HG02588 (cell line): ENCODE data around the gene FTO.

Experiments used
- ATAC-seq: cut with Tn5 transposase; IDR thresholded peaks from one replicate; pipeline ENCODE4 v1.9.1; 2021; ENCODE audit warnings: mild to moderate bottlenecking, moderate library complexity; ENCODE audit not compliant: unreplicated experiment

FTO gene

GRCh38 chr16:54040975-54041374 lies 337.0 kb downstream of the FTO start:
- ATAC-seq, result no peak

- no peak for ATAC-seq
These were observed 344.9 kb downstream of the FTO start for GRCh38 chr16:54048586-54049495.

DNA sequence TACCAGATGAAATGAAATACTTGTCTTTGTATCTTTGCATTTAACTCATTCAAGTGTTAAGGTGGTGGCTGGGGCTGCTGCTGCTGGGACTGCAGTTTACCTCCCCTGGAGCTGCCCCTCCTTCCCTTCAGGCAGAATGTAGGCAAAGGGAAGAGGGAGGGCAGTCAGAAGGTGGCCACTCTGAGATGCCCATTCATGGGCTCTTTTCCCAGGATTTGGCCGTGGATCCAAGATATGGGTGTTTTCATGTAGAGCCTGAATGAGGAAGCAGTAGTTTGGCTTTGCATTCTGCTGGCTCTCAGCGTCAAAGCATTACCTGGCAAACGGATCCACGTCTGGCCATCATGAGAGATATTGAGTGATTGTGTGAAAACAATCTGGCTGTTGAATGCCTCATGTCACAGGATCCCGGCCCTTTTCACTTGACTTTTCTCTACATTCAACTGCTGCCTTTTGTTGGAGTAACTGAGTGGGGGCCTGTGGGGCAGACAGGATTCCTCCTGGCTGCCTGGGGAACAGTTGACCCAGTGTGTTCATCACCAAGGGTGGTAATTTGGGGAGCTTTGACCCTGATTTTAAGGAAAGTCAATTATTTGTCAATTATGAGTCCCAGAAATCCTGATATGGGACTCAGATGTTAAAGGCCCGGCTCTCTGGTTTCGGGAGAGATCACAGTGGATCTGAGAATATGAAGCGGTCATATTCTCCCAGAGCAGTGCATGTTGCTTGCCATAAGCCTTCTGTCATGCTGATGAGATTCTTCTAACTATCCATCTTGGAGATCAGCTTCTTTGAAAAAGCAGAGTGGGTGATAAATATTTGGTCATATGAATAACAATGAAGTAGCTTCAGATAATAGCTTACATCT lies 345.9 kb downstream of the FTO start:
- ATAC-seq, result no peak

DNA sequence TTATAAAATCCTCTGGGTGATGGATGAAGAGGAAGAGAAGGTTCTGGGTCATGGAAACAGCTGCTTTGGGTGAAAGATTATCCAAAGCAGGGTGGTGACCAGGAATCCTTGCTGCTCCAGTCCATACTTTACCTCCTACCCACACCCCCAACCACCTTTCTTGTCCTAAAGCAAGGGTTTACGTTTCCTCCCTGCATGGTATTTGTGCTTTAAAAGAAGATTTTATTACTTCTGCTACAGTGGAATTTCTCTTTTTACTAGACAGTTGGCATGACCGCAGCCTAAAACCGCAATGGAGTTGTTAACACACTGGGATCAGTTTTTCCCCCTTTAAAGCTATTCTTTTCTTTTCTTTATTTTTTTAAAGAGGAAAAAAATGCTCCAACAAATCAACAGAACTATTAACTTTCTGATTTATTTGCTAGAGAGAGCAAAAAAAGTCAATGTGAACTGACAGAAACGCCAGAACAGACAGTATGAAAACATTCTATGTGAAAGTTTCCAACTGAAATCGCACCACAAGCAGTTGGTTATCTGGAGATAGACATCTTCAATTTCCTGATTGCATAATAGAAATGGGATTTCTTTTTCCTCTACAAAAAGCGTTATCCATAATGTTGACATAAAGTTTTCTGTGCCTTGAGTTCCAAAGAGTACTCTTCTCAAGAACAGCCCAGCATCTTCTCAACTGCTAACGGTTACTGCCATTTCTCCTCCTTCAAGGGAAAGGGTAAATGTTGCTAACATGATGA lies 346.7 kb downstream of the FTO start:
- ATAC-seq, result no peak

GRCh38 chr16:54051821-54052220 lies 347.9 kb downstream of the FTO start:
- ATAC-seq, result no peak

GRCh38 chr16:54052271-54052670 lies 348.3 kb downstream of the FTO start:
- ATAC-seq, result no peak

DNA sequence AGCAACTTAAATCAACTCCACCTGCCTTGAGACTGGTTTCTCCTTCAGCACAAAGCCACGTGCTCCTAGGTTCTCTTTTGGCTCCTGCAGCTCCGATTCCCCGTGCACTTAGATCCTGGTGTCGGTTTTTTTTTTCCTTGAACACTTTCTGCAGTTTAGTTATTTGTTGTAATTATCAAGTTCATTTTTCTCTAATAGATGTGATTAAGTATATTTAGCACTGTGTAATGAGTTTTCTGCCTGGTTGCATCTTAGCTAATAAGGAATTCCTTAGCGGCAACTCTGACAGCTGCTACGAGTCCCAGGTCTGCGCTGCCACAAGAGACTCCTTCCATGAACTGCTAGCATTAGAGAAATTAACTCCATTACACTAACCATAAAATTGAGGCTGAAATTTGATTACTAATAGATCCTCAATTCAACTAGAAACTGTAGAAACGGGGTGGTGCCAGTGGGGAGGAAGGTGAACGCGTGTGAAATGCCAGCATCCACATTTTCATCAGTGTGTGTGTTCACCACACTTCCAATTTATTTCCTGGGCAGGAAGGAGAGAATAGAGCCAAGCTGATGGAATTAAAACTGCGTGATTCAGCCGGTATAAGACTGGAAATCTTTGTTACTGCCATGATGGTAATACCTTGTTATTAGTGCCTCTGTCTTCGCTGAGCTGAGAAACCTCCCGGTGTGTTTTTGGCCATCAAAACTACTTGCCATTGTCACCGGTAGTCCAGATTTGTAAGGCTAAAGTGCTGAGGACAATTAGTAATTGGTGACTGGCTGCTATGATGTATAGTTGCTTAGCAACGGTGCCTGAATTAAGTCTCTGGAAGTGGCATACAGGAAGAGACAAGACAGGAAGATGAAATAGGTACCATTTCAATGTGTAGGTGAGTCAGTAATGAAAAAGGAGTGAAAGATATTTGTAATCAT lies 350.2 kb downstream of the FTO start:
- ATAC-seq, result no peak

- ATAC-seq, result no peak
These were observed 351.2 kb downstream of the FTO start for GRCh38 chr16:54055191-54055590.

DNA sequence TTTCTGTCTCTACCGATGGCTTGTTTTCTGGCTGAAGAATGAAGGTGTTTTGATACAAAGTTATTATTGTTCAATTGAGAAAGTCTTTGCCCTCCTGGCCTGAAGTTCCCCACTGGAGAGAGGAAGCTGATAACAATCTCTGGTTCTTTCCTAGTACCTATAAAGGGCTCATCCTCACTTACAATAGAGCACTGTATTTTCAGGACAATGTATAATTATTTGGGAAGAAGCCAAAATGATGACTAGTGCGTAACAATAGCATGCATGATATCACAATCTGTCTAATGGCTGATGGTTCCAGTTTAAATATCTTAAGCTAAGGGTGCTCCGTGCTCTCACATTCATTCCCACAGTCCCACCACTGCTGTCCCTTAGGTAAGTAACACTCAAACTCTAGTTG lies 351.9 kb downstream of the FTO start:
- no peak for ATAC-seq

GRCh38 chr16:54056921-54057320 lies 353.0 kb downstream of the FTO start:
- ATAC-seq, result no peak

- no peak for ATAC-seq
These were observed 355.4 kb downstream of the FTO start for GRCh38 chr16:54059319-54059718.

GRCh38 chr16:54060599-54061421 lies 356.9 kb downstream of the FTO start:
- no peak for ATAC-seq

GRCh38 chr16:54061454-54061853 lies 357.5 kb downstream of the FTO start:
- no peak for ATAC-seq

- ATAC-seq, result no peak
These were observed 358.7 kb downstream of the FTO start for GRCh38 chr16:54062361-54063278.

DNA sequence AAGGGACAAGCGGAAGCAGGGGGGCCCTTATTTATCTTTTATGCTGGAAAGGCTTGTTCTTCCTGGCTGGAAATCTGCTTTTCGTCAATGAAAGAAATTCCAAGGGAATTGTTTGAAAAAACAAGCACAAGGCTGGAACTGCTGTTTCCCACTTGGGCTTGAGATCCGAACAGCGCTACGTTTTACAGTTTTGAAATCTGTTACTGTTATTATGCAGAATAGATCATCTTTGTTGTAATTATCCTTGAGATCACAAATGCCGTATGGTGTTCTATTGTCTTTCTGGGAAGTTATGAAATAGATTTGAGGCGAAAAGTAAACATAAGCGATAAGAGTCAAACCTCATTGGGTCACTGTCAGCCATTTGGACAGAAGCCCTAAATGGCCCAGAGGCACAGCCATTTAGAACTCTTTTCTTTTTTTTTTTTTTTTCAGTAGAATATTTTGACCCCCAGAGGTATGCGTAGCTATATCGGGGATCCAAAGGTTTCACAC lies 359.4 kb downstream of the FTO start:
- ATAC-seq, result no peak

GRCh38 chr16:54066451-54067105 lies 362.6 kb downstream of the FTO start:
- ATAC-seq, result no peak

DNA sequence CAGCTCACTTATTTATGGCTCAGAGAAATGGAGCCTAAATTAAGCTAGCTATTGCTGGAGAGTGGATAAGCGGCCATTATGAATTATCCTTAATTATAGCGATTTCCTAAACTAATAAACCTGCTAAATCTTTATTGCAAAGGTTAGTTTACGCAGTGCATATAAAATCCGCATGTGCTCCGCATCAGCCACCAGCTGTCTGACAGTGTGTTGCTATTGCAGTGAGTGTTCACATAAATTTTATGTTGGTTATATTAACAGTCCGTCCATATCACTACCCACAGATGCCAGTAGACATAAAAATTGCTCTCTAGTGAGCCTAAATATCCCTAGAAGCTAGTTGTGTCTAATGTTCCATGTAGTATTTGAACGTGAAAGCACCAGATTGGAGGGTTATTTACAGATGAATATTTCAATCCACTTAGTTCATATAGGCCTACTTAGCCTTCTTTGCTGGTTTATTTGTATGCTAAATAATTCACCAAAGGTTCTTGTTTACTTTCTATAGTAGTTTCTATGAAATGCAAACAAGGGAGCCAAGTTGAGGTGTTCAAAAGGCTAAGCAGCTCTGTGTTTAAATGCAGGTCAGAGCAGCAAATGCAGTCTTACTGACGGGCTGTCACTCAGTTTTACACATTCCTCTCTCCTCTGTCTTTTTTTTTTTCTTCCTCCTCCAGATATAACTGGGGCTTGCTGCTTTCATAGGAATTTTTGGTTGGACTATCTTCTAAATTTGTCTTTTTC lies 363.5 kb downstream of the FTO start:
- no peak for ATAC-seq
